Activated CD4-positive, alpha-beta T cell treated with anti-CD3 and anti-CD28 coated beads, Interleukin-2, amount 50 U/mL, for 24 hours (primary cell): ENCODE measurements around the gene BCR.

Experiments
- DNase-seq, 2 donors: peaks; one replicate each; pipeline ENCODE4 v3.0.0-alpha.2; 2020; ENCODE audit warnings: low read depth in 1 of 2, low spot score in 1 of 2

The BCR gene

GRCh38 chr22:23227380-23227779 is 47.1 kb downstream of the BCR start:
- DNase-seq = no peak

- no peak for DNase-seq
These were observed 48.2 kb downstream of the BCR start for GRCh38 chr22:23228503-23228902.

- no peak for DNase-seq
These were observed 49.3 kb downstream of the BCR start for GRCh38 chr22:23229646-23230045.

GRCh38 chr22:23230348-23231068 is 50.2 kb downstream of the BCR start:
- no peak for DNase-seq

GRCh38 chr22:23231471-23232093 is 51.3 kb downstream of the BCR start:
- DNase-seq = no peak

GRCh38 chr22:23232094-23232905 is 52.0 kb downstream of the BCR start:
- DNase-seq = no peak

- no peak for DNase-seq
These were observed 52.8 kb downstream of the BCR start for GRCh38 chr22:23233084-23233531.

GRCh38 chr22:23233752-23234408 is 53.6 kb downstream of the BCR start:
- no peak for DNase-seq

- DNase-seq = no peak
These were observed 54.3 kb downstream of the BCR start for GRCh38 chr22:23234409-23235161.

- DNase-seq = no peak
These were observed 55.1 kb downstream of the BCR start for GRCh38 chr22:23235425-23235824.

- no peak for DNase-seq
These were observed 55.7 kb downstream of the BCR start for GRCh38 chr22:23236026-23236425.

- no peak for DNase-seq
These were observed 56.3 kb downstream of the BCR start for GRCh38 chr22:23236440-23237184.

GRCh38 chr22:23237201-23237798 is 57.0 kb downstream of the BCR start:
- no peak for DNase-seq

GRCh38 chr22:23237841-23238240 is 57.5 kb downstream of the BCR start:
- DNase-seq = no peak

- DNase-seq = no peak
These were observed 58.4 kb downstream of the BCR start for GRCh38 chr22:23238707-23239106.

- DNase-seq = no peak
These were observed 59.1 kb downstream of the BCR start for GRCh38 chr22:23239429-23239828.

GRCh38 chr22:23240639-23241389 is 60.5 kb downstream of the BCR start:
- peak in 1 of 2 donors; percentile 35 for DNase-seq

GRCh38 chr22:23241562-23242472 is 61.5 kb downstream of the BCR start:
- DNase-seq = no peak
